CD4-positive, alpha-beta T cell (primary cell): ENCODE results near the gene DAND5. TPM values are rescaled to one million over a fixed set of nuclear protein-coding genes. Genes with fewer than 3 reads are reported as not detected.
A peak's percentile ranks its signal among the peaks of the same experiment; 100 is the strongest.
"Not testable (repeated sequence)": the region's sequence is repeated elsewhere in the genome, so short reads cannot be mapped to it uniquely, and the experiment has no call there.

Source experiments
- ATAC-seq: fragments of 200-7000 bp; cut with Tn5 transposase; one replicate; pipeline ENCODE4 v1.10.0; 2022; ENCODE audit warnings: mild to moderate bottlenecking; ENCODE audit not compliant: poor library complexity
- CTCF ChIA-PET: fragments of 350-600 bp; sonication (Branson Sonifier 250); formaldehyde crosslinking; loops from one replicate; lab custom pipeline; 2021; ENCODE audit warnings: antibody characterized with exemption, inconsistent platforms; lab: Charles Lee
- POLR2A ChIA-PET: fragments of 350-600 bp; sonication (Branson Sonifier 250); formaldehyde crosslinking; loops from one replicate; lab custom pipeline; 2021; ENCODE audit warnings: antibody characterized with exemption, inconsistent platforms; lab: Charles Lee
- DNase-seq, 14 experiments: peaks; one replicate each; pipeline ENCODE4 v3.0.0-alpha.2; 2013 to 2020; ENCODE audit warnings: mixed read lengths in 2 of 14
- H3K27ac ChIP-seq, 2 donors: one replicate each; pipeline versions ENCODE4 v1.5.1 to v1.7.0; 2013; ENCODE audit warnings: low read length in 2 of 2, low read depth in 1 of 2, mild to moderate bottlenecking in 1 of 2
- H3K27me3 ChIP-seq, 2 experiments: 1 replicate in 1 of 2; 2 replicates in 1 of 2; pipeline versions ENCODE4 v1.6.1 to v1.7.0; 2013; ENCODE audit warnings: low read length in 2 of 2, control low read depth in 1 of 2, mild to moderate bottlenecking in 1 of 2, moderate library complexity in 1 of 2; ENCODE audit not compliant: insufficient read depth in 2 of 2, control insufficient read depth in 1 of 2
- H3K36me3 ChIP-seq: one replicate; pipeline ENCODE4 v1.6.1; 2013; ENCODE audit warnings: low read length, control low read depth; ENCODE audit not compliant: insufficient read depth
- H3K4me1 ChIP-seq: one replicate; pipeline ENCODE4 v1.6.1; 2013; ENCODE audit warnings: low read length, control low read depth; ENCODE audit not compliant: insufficient read depth
- H3K4me3 ChIP-seq: one replicate; pipeline ENCODE4 v1.5.1; 2013; ENCODE audit warnings: mild to moderate bottlenecking, low read length, moderate library complexity
- H3K9me3 ChIP-seq, 2 experiments: 1 replicate in 1 of 2; 2 replicates in 1 of 2; pipeline versions ENCODE4 v1.6.1 to v1.7.0; 2013; ENCODE audit warnings: low read length in 2 of 2, mild to moderate bottlenecking in 2 of 2, control low read depth in 1 of 2, moderate library complexity in 1 of 2; ENCODE audit not compliant: control insufficient read depth in 1 of 2, insufficient read depth in 1 of 2
- H3K27ac Mint-ChIP-seq: one replicate; pipeline ENCODE4 v1.8.0; 2020; ENCODE audit warnings: mixed read lengths
- H3K27me3 Mint-ChIP-seq: one replicate; pipeline ENCODE4 v1.8.0; 2021; ENCODE audit warnings: mixed read lengths
- H3K36me3 Mint-ChIP-seq: one replicate; pipeline ENCODE4 v1.8.0; 2021; ENCODE audit warnings: low read depth, mixed read lengths
- H3K4me1 Mint-ChIP-seq: one replicate; pipeline ENCODE4 v1.8.0; 2021; ENCODE audit warnings: low read depth, mixed read lengths
- H3K4me3 Mint-ChIP-seq: one replicate; pipeline ENCODE4 v1.8.0; 2020; ENCODE audit warnings: mild to moderate bottlenecking, mixed read lengths
- H3K9me3 Mint-ChIP-seq: one replicate; pipeline ENCODE4 v1.8.0; 2020; ENCODE audit warnings: mixed read lengths
- CTCF ChIP-seq: fragments of 200-600 bp; IDR thresholded peaks from one replicate; pipeline ENCODE4 v1.8.0; 2022; ENCODE audit warnings: antibody characterized with exemption, mild to moderate bottlenecking
- intact Hi-C, 2 experiments: fragments of 100-400 bp; cut with DNase I in 1 of 2; cut with micrococcal nuclease in 1 of 2; formaldehyde crosslinking; loops; one replicate each; pipeline versions ENCODE4 v1.15.1 to v1.9.0; 2023 to 2025; cut with DNase I, micrococcal nuclease
- total RNA-seq, 174 experiments: library from RNA in 2 of 174; stranded (reverse) in 2 of 174; gene quantifications; one replicate each; pipeline ENCODE4 v1.2.3 and lab custom pipeline; 2021 to 2026

The DAND5 gene
- total RNA-seq, 2 experiments from 2014 or later = not detected

GRCh38 chr19:12949363-12950283, 19.8 kb upstream of the DAND5 start:
- Histone ChIP-seq H3K36me3 (peaks cover 70% of the 10 kb centered on the region), H3K27ac (no peak overlapping the region), H3K4me3 (no peak overlapping the region), H3K9me3 (no peaks in the 10 kb centered on the region), H3K4me1 (peaks cover 41% of the 10 kb centered on the region), H3K27me3 (no peaks in the 10 kb centered on the region)
- peak overlapping the region; percentile 61 for H3K4me3 Mint-ChIP-seq
- peaks cover 93% of the 10 kb centered on the region for H3K36me3 Mint-ChIP-seq
- no peak for TF ChIP-seq CTCF
- ATAC-seq (no peak), DNase-seq (no peak)
- intact Hi-C loops = no loop called here
- POLR2A ChIA-PET = interaction anchor here (0.5 kb wide), 1 partner anchor 1518 kb away, joined by 3 read pairs; no protein-coding TSS in a partner anchor
- peak overlapping the region; percentile 36 for H3K27ac Mint-ChIP-seq
- H3K4me1 Mint-ChIP-seq = peaks cover 31% of the 10 kb centered on the region
- H3K9me3 Mint-ChIP-seq = no peaks in the 10 kb centered on the region
- CTCF ChIA-PET = interaction anchor here (2.4 kb wide), 1 partner anchor 16 kb away, joined by 7 read pairs; no protein-coding TSS in a partner anchor
- peaks cover 4% of the 10 kb centered on the region for H3K27me3 Mint-ChIP-seq

GRCh38 chr19:12952050-12952449, 17.3 kb upstream of the DAND5 start:
- H3K4me3 ChIP-seq, H3K27ac ChIP-seq, H3K27me3 ChIP-seq, ATAC-seq, H3K27me3 Mint-ChIP-seq, H3K9me3 Mint-ChIP-seq, H3K4me3 Mint-ChIP-seq, intact Hi-C loops, H3K9me3 ChIP-seq, DNase-seq: not testable (repeated sequence)
- Mint-ChIP-seq H3K36me3 (peaks cover 79% of the 10 kb centered on the region), H3K27ac (peak overlapping the region; percentile 39), H3K4me1 (peaks cover 23% of the 10 kb centered on the region)
- Histone ChIP-seq H3K36me3 (peaks cover 68% of the 10 kb centered on the region), H3K4me1 (peaks cover 39% of the 10 kb centered on the region)
- ChIA-PET CTCF (interaction anchor here (0.6 to 5.5 kb wide), 2 partner anchors 13 to 24 kb away, joined by 4 to 30 read pairs; no protein-coding TSS in a partner anchor), POLR2A (interaction anchor here (2.0 kb wide), 1 partner anchor 14 kb away, joined by 8 read pairs; the partner anchor contains the start of gene CALR)

- TF ChIP-seq CTCF = no peak
- intact Hi-C loops = no loop called here
- no peak for ATAC-seq
- H3K4me1 Mint-ChIP-seq = peaks cover 23% of the 10 kb centered on the region
- no peaks in the 10 kb centered on the region for H3K27me3 Mint-ChIP-seq
- H3K27me3 ChIP-seq = no peaks in the 10 kb centered on the region
- H3K36me3 ChIP-seq = peaks cover 64% of the 10 kb centered on the region
- no peak overlapping the region for H3K27ac Mint-ChIP-seq
- peak in 2 of 14 experiments; percentile 51 to 63 for DNase-seq
- no peak overlapping the region for H3K4me3 Mint-ChIP-seq
- no peak overlapping the region for H3K27ac ChIP-seq
- ChIA-PET POLR2A (interaction anchor here (1.4 to 2.0 kb wide), 2 partner anchors 14 to 19 kb away, joined by 5 to 8 read pairs; partner anchors contain the start of genes CALR and FARSA), CTCF (interaction anchor here (0.6 to 5.5 kb wide), 2 partner anchors 12 to 25 kb away, joined by 4 to 30 read pairs; no protein-coding TSS in a partner anchor)
- H3K36me3 Mint-ChIP-seq = peaks cover 74% of the 10 kb centered on the region
- no peak overlapping the region for H3K4me3 ChIP-seq
- H3K9me3 Mint-ChIP-seq = no peaks in the 10 kb centered on the region
- no peaks in the 10 kb centered on the region for H3K9me3 ChIP-seq
- peaks cover 39% of the 10 kb centered on the region for H3K4me1 ChIP-seq
Observed at GRCh38 chr19:12952488-12953137, 16.8 kb upstream of the DAND5 start.
